ENCODE results near the gene RNF144A.

Gene RNF144A

DNA sequence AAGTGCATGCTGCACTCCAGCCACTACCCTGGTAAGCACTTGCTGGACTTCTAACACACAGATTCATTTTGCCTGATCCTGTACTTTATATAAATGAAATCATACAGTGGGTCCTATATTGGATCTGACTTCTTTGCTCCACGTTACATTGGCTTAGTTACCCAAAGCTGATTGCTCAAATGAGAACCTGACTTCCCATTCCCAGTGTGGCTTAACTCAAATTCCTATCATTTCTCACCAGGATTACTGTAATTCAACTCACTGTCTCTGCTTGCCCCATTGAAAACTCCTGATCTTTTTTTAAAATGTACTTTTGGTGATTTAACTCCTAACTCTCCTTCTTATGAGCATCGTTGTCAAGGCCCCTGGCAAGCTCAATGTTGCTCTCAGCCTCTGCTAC lies 38.2 kb upstream of the RNF144A start:
- DNase-seq (ENCODE audit: low read depth), result no peak
- TF ChIP-seq, protein P1, sequence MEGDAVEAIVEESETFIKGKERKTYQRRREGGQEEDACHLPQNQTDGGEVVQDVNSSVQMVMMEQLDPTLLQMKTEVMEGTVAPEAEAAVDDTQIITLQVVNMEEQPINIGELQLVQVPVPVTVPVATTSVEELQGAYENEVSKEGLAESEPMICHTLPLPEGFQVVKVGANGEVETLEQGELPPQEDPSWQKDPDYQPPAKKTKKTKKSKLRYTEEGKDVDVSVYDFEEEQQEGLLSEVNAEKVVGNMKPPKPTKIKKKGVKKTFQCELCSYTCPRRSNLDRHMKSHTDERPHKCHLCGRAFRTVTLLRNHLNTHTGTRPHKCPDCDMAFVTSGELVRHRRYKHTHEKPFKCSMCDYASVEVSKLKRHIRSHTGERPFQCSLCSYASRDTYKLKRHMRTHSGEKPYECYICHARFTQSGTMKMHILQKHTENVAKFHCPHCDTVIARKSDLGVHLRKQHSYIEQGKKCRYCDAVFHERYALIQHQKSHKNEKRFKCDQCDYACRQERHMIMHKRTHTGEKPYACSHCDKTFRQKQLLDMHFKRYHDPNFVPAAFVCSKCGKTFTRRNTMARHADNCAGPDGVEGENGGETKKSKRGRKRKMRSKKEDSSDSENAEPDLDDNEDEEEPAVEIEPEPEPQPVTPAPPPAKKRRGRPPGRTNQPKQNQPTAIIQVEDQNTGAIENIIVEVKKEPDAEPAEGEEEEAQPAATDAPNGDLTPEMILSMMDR (IDR thresholded peaks at IDR 0.05; ENCODE audit: control insufficient read depth, insufficient read depth, low read depth, low read length, missing control alignments), result no peak
- H3K4me3 ChIP-seq (ENCODE audit: control insufficient read depth, low read depth, low read length), result no peak overlapping the region

DNA sequence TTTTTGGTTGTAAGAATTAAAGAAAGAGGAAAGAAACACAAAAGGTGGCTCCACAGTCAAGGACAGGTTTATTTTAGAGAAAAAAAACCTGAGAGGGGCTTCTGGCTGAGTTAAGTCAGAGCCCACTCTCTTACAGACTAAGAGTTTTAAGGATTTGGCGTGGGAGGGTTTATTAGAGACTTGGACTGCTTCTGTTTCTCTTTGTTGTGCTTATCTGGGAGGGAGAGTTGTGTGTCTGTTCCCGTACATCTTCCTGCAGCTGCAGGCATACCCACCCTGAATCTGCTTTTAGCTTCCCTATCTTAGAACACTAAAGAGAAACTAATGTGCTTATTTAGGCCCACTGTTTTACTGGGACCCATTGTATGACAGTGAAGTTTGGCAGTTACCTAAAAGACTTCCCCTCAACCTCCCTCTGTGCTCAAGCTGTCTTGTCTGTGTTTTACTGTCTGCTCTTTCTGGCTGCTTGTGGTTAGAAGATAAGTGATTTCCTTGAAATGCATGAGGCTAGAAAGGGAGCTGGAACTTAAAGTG lies 36.9 kb upstream of the RNF144A start:
- no peak for DNase-seq (ENCODE audit: low read depth)
- TF ChIP-seq, protein P1 (IDR thresholded peaks at IDR 0.05; ENCODE audit: control insufficient read depth, insufficient read depth, low read depth, low read length, missing control alignments), result no peak
- H3K4me3 ChIP-seq (ENCODE audit: control insufficient read depth, low read depth, low read length), result no peak overlapping the region

DNA sequence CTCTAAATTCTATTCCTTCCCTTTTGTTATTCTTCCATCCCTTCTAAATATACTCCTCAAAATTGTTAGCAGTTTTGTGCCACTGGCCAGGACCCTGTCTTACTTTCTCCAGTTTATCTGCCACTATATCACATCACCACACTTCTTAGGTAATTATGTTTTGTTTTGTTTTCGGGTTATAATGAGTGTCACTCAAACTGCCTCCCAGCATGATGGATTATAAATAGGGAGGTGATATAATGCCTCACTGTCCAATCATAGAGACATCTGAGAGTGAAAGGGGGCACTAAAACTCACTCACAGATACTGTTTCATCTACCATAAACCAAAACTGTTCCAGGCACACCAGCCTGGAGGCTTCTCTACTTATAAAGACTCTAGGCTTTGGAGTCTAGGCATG lies 36.2 kb upstream of the RNF144A start:
- TF ChIP-seq, protein P1 (IDR thresholded peaks at IDR 0.05; ENCODE audit: control insufficient read depth, insufficient read depth, low read depth, low read length, missing control alignments), result no peak
- H3K4me3 ChIP-seq (ENCODE audit: control insufficient read depth, low read depth, low read length), result no peak overlapping the region
- no peak for DNase-seq (ENCODE audit: low read depth)

DNA sequence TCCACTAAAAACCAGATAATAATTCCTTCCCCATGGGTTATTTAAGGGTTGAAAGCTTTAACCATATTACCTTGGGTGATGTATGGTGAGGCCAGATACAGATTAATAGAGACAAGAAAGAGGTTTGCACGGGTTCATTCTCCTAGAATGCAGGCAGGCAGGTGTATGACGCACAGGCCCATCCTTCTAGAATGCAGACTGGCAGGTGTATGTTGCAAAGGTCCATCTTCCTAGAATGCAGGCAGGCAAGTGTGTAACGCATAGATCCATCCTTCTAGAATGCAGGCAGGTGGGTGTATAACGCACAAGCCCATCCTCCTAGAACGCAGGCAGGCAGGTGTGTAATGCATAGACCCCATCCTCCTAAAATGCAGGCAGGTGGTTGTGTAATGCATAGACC lies 35.7 kb upstream of the RNF144A start:
- TF ChIP-seq, protein P1 (IDR thresholded peaks at IDR 0.05; ENCODE audit: control insufficient read depth, insufficient read depth, low read depth, low read length, missing control alignments), result no peak
- no peak for DNase-seq (ENCODE audit: low read depth)
- no peak overlapping the region for H3K4me3 ChIP-seq (ENCODE audit: control insufficient read depth, low read depth, low read length)

DNA sequence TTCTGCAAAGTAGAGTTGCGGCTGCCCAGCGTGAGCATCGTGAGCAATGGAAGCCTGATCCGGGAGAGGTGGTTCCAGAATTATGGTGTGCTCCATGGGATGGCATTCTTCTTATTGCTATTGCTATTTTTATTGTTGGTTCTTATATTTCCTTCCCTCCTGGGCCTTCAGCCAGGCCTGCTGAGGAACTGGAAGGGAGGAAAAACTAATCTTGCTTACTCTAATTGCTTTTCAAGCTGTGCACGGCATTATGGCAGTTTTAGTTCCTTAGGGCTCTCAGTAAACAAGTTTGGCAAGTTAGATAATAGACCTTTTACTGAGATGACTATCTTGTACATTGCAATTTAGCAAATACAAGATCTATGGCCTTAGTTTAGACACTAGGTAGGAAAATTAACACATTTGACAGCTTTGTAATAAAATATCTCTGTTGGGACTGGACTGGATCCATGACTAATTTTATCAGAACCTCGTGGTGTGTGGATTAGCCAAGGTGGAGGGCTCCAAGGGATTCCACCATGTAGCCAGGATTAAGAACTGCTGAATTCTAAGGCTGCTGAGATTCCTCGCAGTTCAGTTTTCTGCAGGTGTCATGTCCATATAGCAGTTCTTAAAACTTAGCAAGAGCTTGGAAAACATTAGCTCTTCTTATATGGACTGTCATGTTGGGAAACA lies 33.6 kb upstream of the RNF144A start:
- no peak overlapping the region for H3K4me3 ChIP-seq (ENCODE audit: control insufficient read depth, low read depth, low read length)
- no peak for DNase-seq (ENCODE audit: low read depth)
- TF ChIP-seq, protein P1 (IDR thresholded peaks at IDR 0.05; ENCODE audit: control insufficient read depth, insufficient read depth, low read depth, low read length, missing control alignments), result no peak

DNA sequence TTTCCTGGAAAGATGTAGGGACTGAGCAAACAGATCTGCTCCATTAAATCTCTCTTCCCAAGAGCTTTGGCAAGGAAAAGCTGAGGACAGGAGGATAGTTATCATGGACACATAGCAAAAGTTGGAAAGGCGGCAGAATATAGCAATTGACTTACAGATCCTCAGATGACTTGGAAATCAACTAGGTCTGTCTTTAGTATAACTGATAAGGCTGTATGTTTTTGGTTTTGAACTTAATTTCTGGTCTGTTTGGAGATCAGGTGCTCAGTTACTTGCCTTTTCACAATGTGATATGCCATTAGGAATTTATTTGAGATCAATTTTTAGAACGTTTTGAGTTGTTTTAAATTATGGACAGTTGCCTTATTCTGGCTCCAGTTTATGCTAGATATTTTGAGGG lies 31.7 kb upstream of the RNF144A start:
- no peak overlapping the region for H3K4me3 ChIP-seq (ENCODE audit: control insufficient read depth, low read depth, low read length)
- TF ChIP-seq, protein P1 (IDR thresholded peaks at IDR 0.05; ENCODE audit: control insufficient read depth, insufficient read depth, low read depth, low read length, missing control alignments), result no peak

More for the DNA sequence above, 31.7 kb upstream of the RNF144A start:
- DNase-seq (ENCODE audit: low read depth), result no peak

All from AG09309 (cell line).